ENCODE data around the gene DNAJB7. TPM values are rescaled to one million over a fixed set of nuclear protein-coding genes. Genes with fewer than 3 reads are reported as not detected.

The DNAJB7 gene
- total RNA-seq, 2 donors from 2014 or later: not detected

DNA sequence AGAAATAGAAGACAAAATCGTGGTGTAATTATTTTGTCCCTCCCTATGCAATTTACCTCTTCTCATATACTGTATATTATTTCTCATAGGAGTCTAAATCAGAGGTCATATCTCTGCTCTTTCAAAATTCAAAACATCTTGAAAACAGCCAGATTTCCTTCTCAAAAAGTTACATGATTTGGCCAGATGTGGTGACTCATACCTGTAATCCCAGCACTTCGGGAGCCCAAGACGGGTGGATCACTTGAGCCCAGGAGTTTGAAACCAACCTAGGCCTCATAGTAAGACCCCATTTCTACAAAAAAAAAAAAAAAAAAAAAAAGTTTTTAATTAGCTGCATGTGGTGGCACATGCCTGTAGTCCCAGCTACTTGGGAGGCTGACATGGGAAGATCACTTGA, 29.0 kb upstream of the DNAJB7 start:
- WGBS, 2 donors: 86 to 90% methylated on average over 3 of the region's 3 CpGs
- no peaks in the 10 kb centered on the region for H3K4me1 ChIP-seq
- H3K4me3 ChIP-seq: no peak overlapping the region
- DNase-seq (no peak), ATAC-seq (no peak)
- no peak for TF ChIP-seq CTCF (IDR thresholded peaks at IDR 0.05)
- no peak for TF ChIP-seq POLR2A (IDR thresholded peaks at IDR 0.05)
- no peaks in the 10 kb centered on the region for H3K27me3 ChIP-seq
- intact Hi-C loops (cut with DNase I): loop anchor here (10.0 kb wide), 1 partner anchor 206 kb away; no protein-coding TSS in a partner anchor
- H3K36me3 ChIP-seq (replicated peaks in 1 of 2; ENCODE audit: insufficient read depth in 1 of 2, low read depth in 2 of 2): peaks cover 5 to 6% of the 10 kb centered on the region in 2 donors
- H3K27ac ChIP-seq: no peak overlapping the region
- no peaks in the 10 kb centered on the region for H3K9me3 ChIP-seq

DNA sequence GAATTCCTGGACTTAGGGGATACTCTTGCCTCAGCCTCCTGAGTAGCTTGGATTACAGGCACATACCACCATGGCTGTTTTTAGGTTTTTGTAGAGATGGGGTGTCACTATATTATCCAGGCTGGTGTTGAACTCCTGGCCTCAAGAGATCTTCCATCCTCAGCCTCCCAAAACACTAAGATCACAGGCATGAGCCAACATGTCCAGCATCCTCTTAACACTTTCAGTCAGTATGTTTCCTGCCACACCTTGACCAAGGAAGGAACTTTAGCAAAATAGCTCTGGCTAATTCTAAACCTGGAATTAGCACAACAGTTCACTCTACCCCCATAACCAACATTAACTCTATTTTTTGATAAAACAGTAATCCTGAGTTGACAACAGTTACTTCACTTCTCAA, 27.2 kb upstream of the DNAJB7 start:
- no peaks in the 10 kb centered on the region for H3K27me3 ChIP-seq
- no peak overlapping the region for H3K27ac ChIP-seq
- no peak for ATAC-seq
- DNase-seq: no peak
- no peak overlapping the region for H3K4me3 ChIP-seq
- H3K9me3 ChIP-seq: no peaks in the 10 kb centered on the region
- intact Hi-C loops (cut with DNase I): no loop called here
- H3K4me1 ChIP-seq: no peaks in the 10 kb centered on the region
- no peak for TF ChIP-seq CTCF (IDR thresholded peaks at IDR 0.05)
- peaks cover 7% of the 10 kb centered on the region in 2 donors for H3K36me3 ChIP-seq (replicated peaks in 1 of 2; ENCODE audit: insufficient read depth in 1 of 2, low read depth in 2 of 2)

DNA sequence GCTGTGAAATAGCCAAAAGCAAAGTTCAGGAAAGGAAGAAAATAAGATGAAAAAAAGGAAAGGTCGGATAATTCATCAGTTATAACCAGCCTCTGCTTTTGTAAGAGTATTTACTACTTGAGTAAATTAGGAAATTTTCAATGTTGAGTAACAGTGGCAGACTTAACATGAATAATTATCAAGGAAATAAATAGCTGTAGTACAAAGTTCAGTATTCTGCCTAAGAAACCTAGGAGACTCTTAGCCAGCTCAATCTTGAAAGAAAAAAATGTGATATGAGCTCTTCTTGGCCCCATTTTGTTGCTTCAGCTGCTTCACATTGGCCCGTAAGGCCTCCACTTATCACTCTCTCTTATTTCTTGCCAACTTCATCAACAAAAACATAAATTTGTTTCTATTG, 17.0 kb upstream of the DNAJB7 start:
- 25 to 39% methylated on average over 2 of the region's 2 CpGs for WGBS, 2 donors
- intact Hi-C loops (cut with DNase I): no loop called here
- Histone ChIP-seq H3K27ac (peak overlapping the region in 3 of 4 donors; percentile 45 to 80 (median 57)), H3K4me3 (no peak overlapping the region), H3K9me3 (no peaks in the 10 kb centered on the region), H3K36me3 (replicated peaks in 1 of 2; ENCODE audit: insufficient read depth in 1 of 2, low read depth in 2 of 2) (no peaks in the 10 kb centered on the region), H3K27me3 (no peaks in the 10 kb centered on the region), H3K4me1 (peaks cover 12% of the 10 kb centered on the region)
- TF ChIP-seq CTCF (IDR thresholded peaks at IDR 0.05) (no peak), POLR2A (IDR thresholded peaks at IDR 0.05) (no peak)
- ATAC-seq (peak; percentile 79), DNase-seq (peak in 2 of 4 donors; percentile 29 to 35)

- ATAC-seq (no peak), DNase-seq (no peak)
- no peak for TF ChIP-seq POLR2A (IDR thresholded peaks at IDR 0.05)
- no peak for TF ChIP-seq CTCF (IDR thresholded peaks at IDR 0.05)
- peaks cover 12% of the 10 kb centered on the region for H3K4me1 ChIP-seq
- intact Hi-C loops (cut with DNase I): no loop called here
- H3K36me3 ChIP-seq (replicated peaks in 1 of 2; ENCODE audit: insufficient read depth in 1 of 2, low read depth in 2 of 2): no peaks in the 10 kb centered on the region
- H3K4me3 ChIP-seq: no peak overlapping the region
- H3K27ac ChIP-seq: peak overlapping the region in 3 of 4 donors; percentile 27 to 80 (median 45)
- 25 to 42% methylated on average over 3 of the region's 3 CpGs for WGBS, 2 donors
- H3K27me3 ChIP-seq: no peaks in the 10 kb centered on the region
- H3K9me3 ChIP-seq: no peaks in the 10 kb centered on the region
Measured at GRCh38 chr22:40877488-40877887, 15.6 kb upstream of the DNAJB7 start.

DNA sequence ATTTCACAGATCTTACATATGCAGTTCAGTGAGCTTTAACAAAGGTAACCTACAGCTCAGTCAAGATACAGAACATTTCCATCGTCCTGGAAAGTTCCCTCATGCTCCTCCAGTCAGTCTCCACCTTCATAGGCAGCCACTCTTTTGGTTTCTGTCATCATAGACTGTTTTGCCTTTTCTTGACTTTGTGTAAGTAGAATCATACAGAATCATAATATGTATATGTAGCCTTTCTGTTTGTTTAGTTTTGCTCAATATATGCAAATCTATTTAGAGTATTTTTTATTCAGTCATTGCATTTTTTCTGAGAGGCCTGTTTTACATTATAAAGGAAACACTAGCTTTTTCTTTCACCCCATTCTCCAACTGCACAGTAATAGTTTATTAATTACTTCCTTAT, 15.0 kb upstream of the DNAJB7 start:
- intact Hi-C loops (cut with DNase I): no loop called here
- H3K4me1 ChIP-seq: peaks cover 12% of the 10 kb centered on the region

More for the DNA sequence above, 15.0 kb upstream of the DNAJB7 start:
- H3K27ac ChIP-seq: peak overlapping the region in 2 of 4 donors; percentile 27 to 80
- TF ChIP-seq POLR2A (IDR thresholded peaks at IDR 0.05) (no peak), CTCF (IDR thresholded peaks at IDR 0.05) (no peak)
- WGBS, 2 donors: 28 to 52% methylated on average over 1 of the region's 1 CpG
- no peak overlapping the region for H3K4me3 ChIP-seq
- H3K27me3 ChIP-seq: no peaks in the 10 kb centered on the region
- ATAC-seq (no peak), DNase-seq (no peak)
- no peaks in the 10 kb centered on the region for H3K9me3 ChIP-seq
- no peaks in the 10 kb centered on the region for H3K36me3 ChIP-seq (replicated peaks in 1 of 2; ENCODE audit: insufficient read depth in 1 of 2, low read depth in 2 of 2)
